ENCODE data around the gene SMYD3. TPM values are rescaled to one million over a fixed set of nuclear protein-coding genes. Genes with fewer than 3 reads are reported as not detected.
"Not testable (repeated sequence)": the region's sequence is repeated elsewhere in the genome, so short reads cannot be mapped to it uniquely, and the experiment has no call there.

SMYD3 gene
- polyA plus RNA-seq, 1 experiment, result 39.9 TPM

DNA sequence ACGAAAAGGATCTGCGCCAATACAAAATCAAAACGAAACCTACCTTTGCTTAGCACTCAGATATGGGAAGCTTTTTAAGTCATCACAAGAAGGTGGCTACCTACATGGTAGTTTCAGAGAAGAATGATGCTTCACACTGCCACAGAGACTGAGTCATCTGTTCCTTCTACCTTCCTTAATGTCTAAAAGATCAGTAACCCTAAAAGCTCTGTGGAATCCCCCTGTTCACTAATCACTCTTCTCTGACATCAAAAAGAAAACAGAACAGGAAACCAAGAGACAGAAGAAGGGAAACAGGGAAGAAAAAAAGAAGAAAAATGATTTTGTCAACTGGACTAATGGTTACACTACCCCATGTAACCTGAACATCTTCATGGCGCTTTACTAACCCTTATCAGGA is 177.2 kb downstream of the SMYD3 start:
- Histone ChIP-seq H3K27me3 (ENCODE audit: control insufficient read depth, insufficient read depth, low read length) (no peaks in the 10 kb centered on the region), H3K4me3 (ENCODE audit: low read depth, low read length) (no peak overlapping the region), H3K27ac (ENCODE audit: low read depth, low read length) (no peak overlapping the region), H3K9me3 (ENCODE audit: control insufficient read depth, insufficient read depth, low read length) (no peaks in the 10 kb centered on the region)
- ChIA-PET CTCF (no interaction called here), POLR2A (no interaction called here)
- DNase-seq (ENCODE audit: low read depth, low spot score), result no peak
- TF ChIP-seq, protein P1, sequence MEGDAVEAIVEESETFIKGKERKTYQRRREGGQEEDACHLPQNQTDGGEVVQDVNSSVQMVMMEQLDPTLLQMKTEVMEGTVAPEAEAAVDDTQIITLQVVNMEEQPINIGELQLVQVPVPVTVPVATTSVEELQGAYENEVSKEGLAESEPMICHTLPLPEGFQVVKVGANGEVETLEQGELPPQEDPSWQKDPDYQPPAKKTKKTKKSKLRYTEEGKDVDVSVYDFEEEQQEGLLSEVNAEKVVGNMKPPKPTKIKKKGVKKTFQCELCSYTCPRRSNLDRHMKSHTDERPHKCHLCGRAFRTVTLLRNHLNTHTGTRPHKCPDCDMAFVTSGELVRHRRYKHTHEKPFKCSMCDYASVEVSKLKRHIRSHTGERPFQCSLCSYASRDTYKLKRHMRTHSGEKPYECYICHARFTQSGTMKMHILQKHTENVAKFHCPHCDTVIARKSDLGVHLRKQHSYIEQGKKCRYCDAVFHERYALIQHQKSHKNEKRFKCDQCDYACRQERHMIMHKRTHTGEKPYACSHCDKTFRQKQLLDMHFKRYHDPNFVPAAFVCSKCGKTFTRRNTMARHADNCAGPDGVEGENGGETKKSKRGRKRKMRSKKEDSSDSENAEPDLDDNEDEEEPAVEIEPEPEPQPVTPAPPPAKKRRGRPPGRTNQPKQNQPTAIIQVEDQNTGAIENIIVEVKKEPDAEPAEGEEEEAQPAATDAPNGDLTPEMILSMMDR (IDR thresholded peaks at IDR 0.05; ENCODE audit: low read depth, low read length), result no peak

DNA sequence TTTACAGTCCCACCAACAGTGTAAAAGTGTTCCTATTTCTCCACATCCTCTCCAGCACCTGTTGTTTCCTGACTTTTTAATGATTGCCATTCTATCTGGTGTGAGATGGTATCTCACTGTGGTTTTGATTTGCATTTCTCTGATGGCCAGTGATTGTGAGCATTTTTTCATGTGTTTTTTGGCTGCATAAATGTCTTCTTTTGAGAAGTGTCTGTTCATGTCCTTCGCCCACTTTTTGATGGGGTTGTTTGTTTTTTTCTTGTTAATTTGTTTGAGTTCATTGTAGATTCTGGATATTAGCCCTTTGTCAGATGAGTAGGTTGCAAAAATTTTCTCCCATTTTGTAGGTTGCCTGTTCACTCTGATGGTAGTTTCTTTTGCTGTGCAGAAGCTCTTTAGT is 177.8 kb downstream of the SMYD3 start:
- POLR2A ChIA-PET, result not testable (repeated sequence)

DNA sequence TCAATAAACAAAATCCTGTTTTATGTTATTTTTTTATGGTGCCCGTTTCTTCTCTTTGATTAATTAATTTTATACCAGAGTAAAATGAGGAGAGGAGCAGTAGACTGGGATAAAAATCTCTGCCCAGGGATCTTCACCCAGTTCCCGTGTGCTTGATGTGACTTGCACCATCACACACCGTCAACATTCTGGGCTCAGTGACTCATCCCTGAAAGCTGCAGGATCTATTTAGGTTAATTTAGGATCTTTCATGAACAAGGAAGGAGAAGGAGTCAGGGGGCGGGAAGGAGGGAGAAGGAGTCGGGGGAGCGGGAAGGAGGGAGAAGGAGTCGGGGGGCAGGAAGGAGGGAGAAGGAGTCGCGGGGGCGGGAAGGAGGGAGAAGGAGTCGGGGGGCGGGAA is 182.4 kb downstream of the SMYD3 start:
- Histone ChIP-seq H3K9me3 (ENCODE audit: control insufficient read depth, insufficient read depth, low read length) (no peaks in the 10 kb centered on the region), H3K4me3 (ENCODE audit: low read depth, low read length) (no peak overlapping the region), H3K27me3 (ENCODE audit: control insufficient read depth, insufficient read depth, low read length) (no peaks in the 10 kb centered on the region), H3K27ac (ENCODE audit: low read depth, low read length) (no peak overlapping the region)
- ChIA-PET CTCF (interaction anchor here (0.6 kb wide), 1 partner anchor 174 kb away, joined by 5 read pairs; no protein-coding TSS in a partner anchor), POLR2A (no interaction called here)
- DNase-seq (ENCODE audit: low read depth, low spot score), result no peak
- TF ChIP-seq, protein P1 (IDR thresholded peaks at IDR 0.05; ENCODE audit: low read depth, low read length), result no peak

More for the DNA sequence above, 177.8 kb downstream of the SMYD3 start:
- H3K27ac ChIP-seq (ENCODE audit: low read depth, low read length); H3K4me3 ChIP-seq (ENCODE audit: low read depth, low read length); CTCF ChIA-PET; H3K9me3 ChIP-seq (ENCODE audit: control insufficient read depth, insufficient read depth, low read length); H3K27me3 ChIP-seq (ENCODE audit: control insufficient read depth, insufficient read depth, low read length); DNase-seq (ENCODE audit: low read depth, low spot score): not testable (repeated sequence)

DNA sequence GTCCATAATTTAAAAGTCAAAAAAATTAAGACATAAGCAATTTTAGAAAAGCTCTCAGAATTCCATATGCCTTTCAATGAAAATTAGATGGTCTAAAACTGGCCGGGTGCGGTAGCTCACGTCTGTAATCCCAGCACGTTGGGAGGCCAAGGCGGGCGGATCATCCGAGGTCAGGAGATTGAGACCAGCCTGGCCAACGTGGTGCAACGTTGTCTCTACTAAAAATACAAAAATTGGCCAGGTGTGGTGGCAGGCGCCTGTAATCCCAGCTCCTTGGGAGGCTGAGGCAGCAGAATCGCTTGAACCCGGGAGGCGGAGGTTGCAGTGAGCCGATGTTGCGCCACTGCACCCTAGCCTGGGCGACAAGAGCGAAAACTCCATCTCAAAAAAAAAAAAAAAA is 183.0 kb downstream of the SMYD3 start:
- H3K27ac ChIP-seq (ENCODE audit: low read depth, low read length); H3K4me3 ChIP-seq (ENCODE audit: low read depth, low read length); H3K9me3 ChIP-seq (ENCODE audit: control insufficient read depth, insufficient read depth, low read length); DNase-seq (ENCODE audit: low read depth, low spot score); H3K27me3 ChIP-seq (ENCODE audit: control insufficient read depth, insufficient read depth, low read length); POLR2A ChIA-PET: not testable (repeated sequence)
- CTCF ChIA-PET, result interaction anchor here (0.6 kb wide), 1 partner anchor 174 kb away, joined by 5 read pairs; no protein-coding TSS in a partner anchor

DNA sequence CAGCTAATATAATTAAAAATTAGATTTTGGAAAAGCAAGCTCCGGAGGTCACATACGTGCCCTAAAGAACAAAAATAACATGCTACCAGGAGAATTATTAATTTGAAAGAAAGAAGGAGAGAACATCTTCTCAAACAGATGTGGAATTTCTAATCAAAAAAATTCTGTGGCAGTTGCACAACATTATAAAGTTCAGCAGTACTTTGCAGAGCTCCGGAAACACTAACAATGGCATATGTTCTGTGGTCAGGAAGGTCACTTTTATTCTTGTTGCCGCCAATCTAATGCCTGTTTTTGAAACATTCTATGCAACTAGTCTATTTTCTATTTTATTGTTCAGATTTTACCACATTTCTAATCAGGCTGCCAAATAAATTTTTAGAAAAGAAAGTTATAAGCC is 186.8 kb downstream of the SMYD3 start:
- TF ChIP-seq, protein P1 (IDR thresholded peaks at IDR 0.05; ENCODE audit: low read depth, low read length), result no peak
- H3K4me3 ChIP-seq (ENCODE audit: low read depth, low read length), result no peak overlapping the region
- ChIA-PET POLR2A (no interaction called here), CTCF (interaction anchor here (0.6 kb wide), 1 partner anchor 40 kb away, joined by 3 read pairs; no protein-coding TSS in a partner anchor)
- H3K9me3 ChIP-seq (ENCODE audit: control insufficient read depth, insufficient read depth, low read length), result no peaks in the 10 kb centered on the region
- no peak overlapping the region for H3K27ac ChIP-seq (ENCODE audit: low read depth, low read length)
- no peaks in the 10 kb centered on the region for H3K27me3 ChIP-seq (ENCODE audit: control insufficient read depth, insufficient read depth, low read length)
- DNase-seq (ENCODE audit: low read depth, low spot score), result no peak

DNA sequence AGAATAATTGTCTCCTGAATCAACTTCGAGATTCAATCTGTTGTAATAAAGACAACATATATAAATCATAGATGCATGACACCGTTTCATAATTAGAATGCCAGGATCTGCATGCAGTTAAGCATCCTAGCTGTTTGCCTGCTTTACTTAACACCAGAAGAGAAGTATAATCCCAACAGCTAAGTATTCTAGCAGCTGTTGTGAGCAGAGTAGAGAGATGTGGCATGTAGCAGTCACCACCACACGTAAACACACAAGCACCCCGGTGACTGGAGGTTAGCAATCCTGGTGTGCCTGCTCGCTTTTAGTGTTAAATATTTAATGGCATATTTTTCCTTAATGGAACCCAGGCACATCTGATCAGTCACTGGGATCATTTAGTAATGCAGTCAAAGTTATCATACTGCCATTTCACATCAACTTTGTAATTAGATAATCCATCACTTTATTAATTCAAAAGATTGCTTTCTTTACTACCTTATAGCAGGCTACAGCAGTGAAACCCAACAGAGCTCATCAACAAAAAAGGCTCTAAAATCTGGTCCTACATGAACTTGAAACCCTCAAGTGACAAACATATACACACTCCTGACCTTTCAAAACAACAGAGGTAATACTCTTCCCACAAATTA is 187.9 kb downstream of the SMYD3 start:
- CTCF ChIA-PET, result interaction anchor here (0.6 to 1.2 kb wide), 2 partner anchors 38 to 39 kb away, joined by 3 read pairs; no protein-coding TSS in a partner anchor
- Histone ChIP-seq H3K27ac (ENCODE audit: low read depth, low read length) (no peak overlapping the region), H3K4me3 (ENCODE audit: low read depth, low read length) (no peak overlapping the region), H3K9me3 (ENCODE audit: control insufficient read depth, insufficient read depth, low read length) (no peaks in the 10 kb centered on the region), H3K27me3 (ENCODE audit: control insufficient read depth, insufficient read depth, low read length) (no peaks in the 10 kb centered on the region)
- TF ChIP-seq, protein P1 (IDR thresholded peaks at IDR 0.05; ENCODE audit: low read depth, low read length), result no peak
- POLR2A ChIA-PET, result interaction anchor here (0.6 kb wide), 1 partner anchor 52 kb away, joined by 4 read pairs; no protein-coding TSS in a partner anchor
- no peak for DNase-seq (ENCODE audit: low read depth, low spot score)
